Measurements from ENCODE around the gene LCN1.
A peak's percentile ranks its signal among the peaks of the same experiment; 100 is the strongest.
"Not testable (repeated sequence)": the region's sequence is repeated elsewhere in the genome, so short reads cannot be mapped to it uniquely, and the experiment has no call there.

Gene LCN1

GRCh38 chr9:135549478-135550343 lies 28.5 kb downstream of the LCN1 start:
- not testable (repeated sequence) for DNase-seq

- DNase-seq, result no peak
Measured at GRCh38 chr9:135550344-135550918, 29.2 kb downstream of the LCN1 start.

GRCh38 chr9:135551031-135551430 lies 29.8 kb downstream of the LCN1 start:
- no peak for DNase-seq

- no peak for DNase-seq
Measured at GRCh38 chr9:135551456-135551855, 30.2 kb downstream of the LCN1 start.

- no peak for DNase-seq
Measured at GRCh38 chr9:135552021-135552697, 30.9 kb downstream of the LCN1 start.

GRCh38 chr9:135552698-135553171 lies 31.5 kb downstream of the LCN1 start:
- no peak for DNase-seq

GRCh38 chr9:135554718-135555117 lies 33.5 kb downstream of the LCN1 start:
- DNase-seq, result no peak

GRCh38 chr9:135555203-135555602 lies 34.0 kb downstream of the LCN1 start:
- no peak for DNase-seq

GRCh38 chr9:135555910-135556309 lies 34.7 kb downstream of the LCN1 start:
- DNase-seq, result no peak

GRCh38 chr9:135559606-135560005 lies 38.4 kb downstream of the LCN1 start:
- no peak for DNase-seq

GRCh38 chr9:135561391-135562234 lies 40.4 kb downstream of the LCN1 start, which contains the start of gene PAEP:
TSS of gene PAEP (plus strand) at chr9:135561756.
- DNase-seq, result no peak

GRCh38 chr9:135562235-135562745 lies 41.0 kb downstream of the LCN1 start:
- no peak for DNase-seq

GRCh38 chr9:135563039-135563476 lies 41.8 kb downstream of the LCN1 start:
- DNase-seq, result no peak

GRCh38 chr9:135563858-135564257 lies 42.6 kb downstream of the LCN1 start:
- DNase-seq, result no peak

GRCh38 chr9:135565141-135565628 lies 43.9 kb downstream of the LCN1 start:
- DNase-seq, result peak; percentile 21

- no peak for DNase-seq
Measured at GRCh38 chr9:135565636-135566035, 44.4 kb downstream of the LCN1 start.

- no peak for DNase-seq
Measured at GRCh38 chr9:135566552-135566951, 45.3 kb downstream of the LCN1 start.

GRCh38 chr9:135567311-135567710 lies 46.1 kb downstream of the LCN1 start:
- no peak for DNase-seq

- no peak for DNase-seq
Measured at GRCh38 chr9:135568026-135568425, 46.8 kb downstream of the LCN1 start.

GRCh38 chr9:135570456-135570855 lies 49.2 kb downstream of the LCN1 start:
- no peak for DNase-seq

GRCh38 chr9:135572233-135572632 lies 51.0 kb downstream of the LCN1 start:
- no peak for DNase-seq

GRCh38 chr9:135573124-135573523 lies 51.9 kb downstream of the LCN1 start:
- DNase-seq, result no peak
